Stimulated activated effector memory CD8-positive, alpha-beta T cell treated with anti-CD3 and anti-CD28 coated beads, Interleukin-12 subunit alpha, Interleukin-12 subunit beta, amount 100 ng/mL, for 72 hours (primary cell): ENCODE results near the gene FOXN1.
"Not testable (repeated sequence)": the region's sequence is repeated elsewhere in the genome, so short reads cannot be mapped to it uniquely, and the experiment has no call there.

ENCODE experiments used
- ATAC-seq: fragments of 150-1000 bp; cut with Tn5 transposase; 2 replicates; pipeline ENCODE4 v1.10.0; 2021
- DNase-seq, 2 donors: peaks; one replicate each; pipeline ENCODE4 v3.0.0; 2021 to 2022; ENCODE audit warnings: low spot score in 2 of 2
- H3K27ac Mint-ChIP-seq: one replicate; pipeline ENCODE4 v1.8.0; 2022; ENCODE audit warnings: mild to moderate bottlenecking, mixed read lengths
- H3K36me3 Mint-ChIP-seq: one replicate; pipeline ENCODE4 v1.8.0; 2022; ENCODE audit warnings: mild to moderate bottlenecking, mixed read lengths
- H3K4me1 Mint-ChIP-seq: one replicate; pipeline ENCODE4 v1.8.0; 2022; ENCODE audit warnings: mixed read lengths
- H3K4me3 Mint-ChIP-seq: one replicate; pipeline ENCODE4 v1.8.0; 2022; ENCODE audit warnings: mild to moderate bottlenecking, mixed read lengths
- H3K9me3 Mint-ChIP-seq: one replicate; pipeline ENCODE4 v1.8.0; 2022; ENCODE audit warnings: mixed read lengths

FOXN1 gene

DNA sequence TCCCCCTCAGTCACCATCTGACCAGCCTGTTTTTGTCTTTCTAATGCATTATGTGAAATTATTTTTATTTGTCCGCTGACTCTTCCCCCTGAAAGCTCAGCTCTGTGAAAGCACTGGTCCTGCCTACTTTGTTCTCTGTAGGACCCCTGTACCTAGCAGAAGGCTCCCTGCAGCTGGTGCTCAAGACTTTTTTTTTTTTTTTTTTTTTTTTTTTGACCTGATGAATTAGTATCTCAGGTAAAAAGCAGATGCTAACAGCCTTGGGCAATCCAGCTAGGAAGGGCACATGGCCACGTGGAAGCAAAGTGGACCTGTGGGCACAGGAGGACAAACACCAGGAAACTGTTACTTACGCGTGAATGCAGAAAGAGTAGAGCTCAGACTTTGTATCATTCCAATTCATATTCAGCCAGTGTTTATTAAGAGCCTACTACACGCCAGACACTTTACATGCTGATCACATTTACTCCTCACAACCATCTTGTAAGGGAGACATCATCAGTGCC lies 46.9 kb downstream of the FOXN1 start:
- Mint-ChIP-seq H3K36me3 (peaks cover 66% of the 10 kb centered on the region), H3K4me3 (peak overlapping the region; percentile 98), H3K4me1 (peaks cover 64% of the 10 kb centered on the region), H3K9me3 (no peaks in the 10 kb centered on the region), H3K27ac (peak overlapping the region; percentile 63)
- ATAC-seq (no peak), DNase-seq (no peak)

DNA sequence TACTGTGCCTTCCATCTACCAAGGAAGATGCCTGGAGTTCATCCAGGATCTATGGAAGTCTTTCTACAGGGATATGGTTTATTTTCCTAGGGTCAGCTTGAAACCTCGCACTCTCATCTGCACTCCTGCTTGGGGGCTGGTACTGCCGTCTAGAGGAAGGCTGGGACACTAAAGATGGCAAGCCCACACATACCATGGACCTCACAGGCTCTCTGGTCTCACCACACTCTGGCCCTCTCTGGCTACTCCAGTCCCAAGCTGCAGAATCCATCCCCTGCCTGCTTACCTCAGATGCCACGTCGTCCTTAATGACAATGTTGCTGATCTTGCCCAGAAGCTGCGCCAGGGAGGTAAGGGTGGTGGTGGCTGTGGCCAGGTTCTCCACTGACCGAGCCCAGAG lies 48.4 kb downstream of the FOXN1 start:
- H3K27ac Mint-ChIP-seq, result no peak overlapping the region
- H3K4me3 Mint-ChIP-seq, result no peak overlapping the region
- peaks cover 49% of the 10 kb centered on the region for H3K4me1 Mint-ChIP-seq
- DNase-seq (no peak), ATAC-seq (no peak)
- H3K36me3 Mint-ChIP-seq, result peaks cover 71% of the 10 kb centered on the region
- H3K9me3 Mint-ChIP-seq, result no peaks in the 10 kb centered on the region

DNA sequence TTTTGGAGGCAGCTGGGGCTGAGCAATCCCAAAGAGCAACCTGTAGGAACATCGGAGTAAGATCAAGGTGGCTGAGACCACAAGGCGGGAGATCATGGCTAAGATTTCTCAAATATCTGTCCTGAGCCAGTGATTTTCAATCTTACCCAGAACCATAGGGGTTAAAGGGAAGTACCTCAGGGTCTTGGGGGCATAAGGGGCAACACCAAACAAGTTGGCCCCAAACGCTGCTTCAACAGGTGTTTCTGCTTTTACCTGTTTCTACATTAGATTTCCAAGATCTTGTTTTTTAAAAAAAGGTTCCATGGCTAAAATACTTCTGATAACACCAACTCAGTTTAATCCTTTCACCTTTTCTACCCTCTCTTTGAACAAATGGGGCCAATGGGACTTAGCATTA lies 48.9 kb downstream of the FOXN1 start:
- no peak overlapping the region for H3K4me3 Mint-ChIP-seq
- peaks cover 76% of the 10 kb centered on the region for H3K36me3 Mint-ChIP-seq
- no peaks in the 10 kb centered on the region for H3K9me3 Mint-ChIP-seq
- ATAC-seq (no peak), DNase-seq (no peak)
- peaks cover 44% of the 10 kb centered on the region for H3K4me1 Mint-ChIP-seq
- no peak overlapping the region for H3K27ac Mint-ChIP-seq

DNA sequence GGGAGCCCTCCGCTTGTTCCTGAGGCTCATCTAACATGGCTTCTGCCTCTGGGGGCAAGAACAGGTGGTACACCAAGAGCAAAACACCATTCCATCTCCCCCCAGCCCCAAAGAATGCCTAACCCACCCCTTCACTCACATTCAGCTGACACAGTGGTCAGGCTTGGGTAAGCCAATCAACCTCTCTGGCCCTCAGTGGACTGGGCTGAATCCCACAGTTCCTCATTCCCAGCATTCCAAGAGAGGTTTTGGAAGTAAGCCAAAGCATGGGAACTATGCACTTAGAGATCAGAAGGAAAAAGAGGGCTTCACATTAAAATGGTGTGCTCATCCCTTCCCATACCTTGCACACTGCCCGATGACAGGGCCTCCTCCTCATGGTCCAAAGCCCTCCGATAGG lies 57.3 kb downstream of the FOXN1 start:
- Mint-ChIP-seq H3K4me3 (no peak overlapping the region), H3K36me3 (peaks cover 98% of the 10 kb centered on the region), H3K27ac (no peak overlapping the region), H3K9me3 (no peaks in the 10 kb centered on the region), H3K4me1 (peaks cover 15% of the 10 kb centered on the region)
- ATAC-seq (no peak), DNase-seq (no peak)

DNA sequence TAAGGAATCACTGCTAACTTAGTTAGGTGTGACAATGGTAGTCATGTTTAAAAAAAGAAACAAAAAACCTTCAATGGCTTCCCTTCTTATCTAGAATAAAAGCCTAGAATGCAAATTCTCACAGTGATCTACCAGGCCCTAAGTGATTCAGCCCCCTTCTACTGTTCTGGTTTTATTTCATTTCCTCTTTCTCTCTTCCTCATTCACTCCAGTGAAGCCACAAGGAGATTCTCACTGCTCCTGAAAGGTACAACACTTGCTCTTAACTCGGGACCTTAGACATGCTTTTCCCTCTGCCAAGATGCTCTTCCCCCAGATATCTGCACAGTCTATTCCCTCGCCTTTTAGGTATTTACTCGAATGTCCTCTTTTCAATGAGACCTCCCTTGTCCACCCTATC lies 61.5 kb downstream of the FOXN1 start:
- no peak for DNase-seq
- peaks cover 41% of the 10 kb centered on the region for H3K4me1 Mint-ChIP-seq
- H3K27ac Mint-ChIP-seq, result peak overlapping the region; percentile 13
- H3K9me3 Mint-ChIP-seq, result no peaks in the 10 kb centered on the region
- no peak for ATAC-seq
- no peak overlapping the region for H3K4me3 Mint-ChIP-seq
- peaks cover 81% of the 10 kb centered on the region for H3K36me3 Mint-ChIP-seq

DNA sequence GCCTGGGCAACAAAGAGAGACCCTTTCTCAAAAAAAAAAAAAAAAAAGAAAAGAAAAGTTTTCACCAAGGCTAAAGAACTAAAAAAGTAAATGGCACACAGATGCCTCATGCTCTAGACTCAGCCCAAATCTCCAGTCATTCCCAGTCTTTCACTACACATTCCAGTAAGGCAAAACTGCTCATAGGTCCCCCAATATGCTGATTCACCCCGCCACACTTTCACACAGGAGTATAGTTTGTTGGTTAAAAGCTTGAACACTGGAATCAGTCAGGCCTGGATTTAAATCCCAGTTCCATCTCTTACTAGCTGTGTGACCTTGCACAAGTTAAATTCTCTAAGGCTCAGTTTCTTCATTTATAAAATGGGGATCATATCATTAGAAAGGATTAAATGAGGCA lies 63.3 kb downstream of the FOXN1 start:
- Mint-ChIP-seq H3K36me3 (peaks cover 79% of the 10 kb centered on the region), H3K9me3 (no peaks in the 10 kb centered on the region), H3K4me1 (peaks cover 53% of the 10 kb centered on the region), H3K4me3 (peak overlapping the region; percentile 95), H3K27ac (no peak overlapping the region)
- ATAC-seq (no peak), DNase-seq (no peak)

DNA sequence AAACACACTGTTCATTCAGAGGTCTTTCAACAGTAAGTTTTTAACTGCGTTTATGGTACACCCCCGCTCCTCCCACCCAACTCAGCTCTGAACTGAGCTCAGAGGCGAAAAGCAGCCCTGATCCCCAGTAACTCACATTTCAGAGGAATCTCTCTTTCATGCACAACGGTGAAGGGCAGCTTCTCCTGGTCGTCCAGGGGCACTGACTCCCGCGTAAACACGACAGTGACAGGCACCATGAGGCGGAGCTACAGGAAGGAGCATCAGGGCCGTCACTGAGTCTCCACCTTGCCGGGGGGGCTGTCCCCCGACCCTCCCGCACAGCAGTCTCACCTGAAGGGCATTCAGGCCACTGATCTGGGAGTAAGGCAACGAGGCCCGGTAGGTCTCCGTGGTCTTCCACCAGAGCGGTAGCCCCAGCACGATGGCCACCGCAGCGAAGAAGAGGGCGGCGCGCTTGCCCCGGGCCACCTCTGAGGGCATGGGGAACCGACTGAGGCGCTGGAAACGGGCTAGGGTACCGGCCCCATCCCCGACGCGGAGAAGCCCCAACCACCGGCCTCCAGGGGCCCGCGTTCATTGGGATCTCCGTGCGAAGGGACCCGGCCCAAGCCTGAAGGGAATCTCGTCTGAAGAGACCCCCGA lies 64.7 kb downstream of the FOXN1 start:
- peak; percentile 31 to 77 for DNase-seq
- Mint-ChIP-seq H3K4me3 (peak overlapping the region; percentile 95), H3K36me3 (peaks cover 81% of the 10 kb centered on the region), H3K27ac (peak overlapping the region; percentile 94), H3K9me3 (no peaks in the 10 kb centered on the region), H3K4me1 (peaks cover 63% of the 10 kb centered on the region)
- peak; percentile 67 for ATAC-seq

DNA sequence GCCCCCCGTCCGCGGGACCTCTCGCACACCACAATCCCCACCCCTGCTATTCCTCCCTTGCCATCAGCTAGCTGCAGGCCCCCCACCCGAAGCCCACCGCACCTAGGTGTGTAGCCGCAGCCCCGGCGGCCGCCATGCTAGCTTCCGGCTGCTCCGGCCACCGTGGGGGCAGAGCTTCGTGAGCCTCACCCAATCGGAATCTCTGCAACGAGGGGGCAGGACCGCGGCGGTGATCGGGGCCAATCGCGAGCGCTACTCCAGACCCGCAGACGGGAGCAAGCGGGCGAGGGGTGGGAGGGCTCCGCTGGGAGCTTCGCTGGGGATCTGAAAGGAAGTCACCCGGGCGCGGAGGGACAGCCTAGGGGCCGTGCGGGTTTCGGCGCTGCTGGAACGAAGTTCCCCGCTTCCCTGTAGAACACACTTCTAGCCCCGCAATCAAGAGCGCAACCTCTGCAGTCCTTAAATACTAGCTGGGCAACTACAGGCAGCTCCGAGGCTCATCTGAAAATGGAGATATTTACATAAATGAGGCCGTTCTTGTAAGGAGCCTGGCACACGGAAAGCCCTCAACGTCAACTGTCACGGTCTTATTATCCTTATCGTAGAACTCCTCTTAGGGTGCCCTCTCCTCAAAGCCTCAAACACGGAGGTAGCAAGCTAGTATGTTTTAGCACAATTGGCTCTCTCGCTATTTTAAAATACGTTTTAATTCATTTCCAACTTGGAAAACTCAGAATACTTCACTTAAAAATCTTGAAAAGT lies 65.4 kb downstream of the FOXN1 start, which contains the start of gene PIGS:
TSS of gene PIGS (minus strand) at position 164 of the 762 bp plus-strand sequence. CDS start at position 136, 28 bp downstream.
- no peaks in the 10 kb centered on the region for H3K9me3 Mint-ChIP-seq
- peak; percentile 98 for ATAC-seq
- peak within 1 kb of the TSS; percentile 94 for H3K27ac Mint-ChIP-seq
- DNase-seq, result peak; percentile 79 to 95
- H3K4me1 Mint-ChIP-seq, result peaks cover 70% of the 10 kb centered on the region
- peaks cover 81% of the 10 kb centered on the region for H3K36me3 Mint-ChIP-seq
- peak within 1 kb of the TSS; percentile 95 for H3K4me3 Mint-ChIP-seq

DNA sequence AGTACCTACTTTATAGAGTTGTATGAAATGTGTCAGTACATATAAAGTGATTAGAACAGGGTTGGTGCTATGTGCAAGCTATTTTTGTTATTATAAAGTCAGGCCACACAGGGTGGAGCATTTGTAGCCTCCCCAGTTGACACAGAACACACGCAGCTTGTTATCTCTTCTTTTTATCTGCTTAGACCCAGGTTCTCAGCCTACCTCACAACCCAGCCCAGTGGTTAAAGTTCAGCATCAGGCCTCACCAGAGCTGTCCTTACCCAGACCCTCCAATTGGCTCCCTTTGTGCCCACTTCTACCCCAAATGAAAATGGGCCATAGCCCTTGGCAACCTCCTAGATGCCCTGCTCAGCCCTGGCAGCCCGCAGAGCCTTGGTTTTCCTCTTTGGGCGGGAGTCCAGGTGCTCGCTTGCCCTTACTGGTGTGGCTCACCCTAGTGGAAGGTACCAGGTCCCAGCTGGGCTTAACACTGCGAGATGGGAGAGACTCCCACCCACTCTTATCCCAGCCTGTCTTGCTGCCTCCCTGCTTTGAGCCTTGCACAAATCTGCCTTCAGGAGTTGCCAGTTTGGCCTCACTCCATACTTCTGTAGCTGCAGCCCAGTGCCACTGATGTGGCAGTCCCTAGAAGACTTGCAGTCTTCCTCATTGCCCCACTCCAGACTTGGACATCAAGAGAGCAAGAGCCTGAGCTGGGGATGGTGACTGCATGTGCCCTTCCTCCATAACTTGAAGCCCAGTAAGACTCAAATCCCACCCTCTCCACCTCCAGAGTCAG lies 66.3 kb downstream of the FOXN1 start:
- H3K4me3 Mint-ChIP-seq, result peak overlapping the region; percentile 95
- no peak for ATAC-seq
- H3K27ac Mint-ChIP-seq, result peak overlapping the region; percentile 94
- H3K9me3 Mint-ChIP-seq, result no peaks in the 10 kb centered on the region
- H3K36me3 Mint-ChIP-seq, result peaks cover 81% of the 10 kb centered on the region
- no peak for DNase-seq
- H3K4me1 Mint-ChIP-seq, result peaks cover 72% of the 10 kb centered on the region

DNA sequence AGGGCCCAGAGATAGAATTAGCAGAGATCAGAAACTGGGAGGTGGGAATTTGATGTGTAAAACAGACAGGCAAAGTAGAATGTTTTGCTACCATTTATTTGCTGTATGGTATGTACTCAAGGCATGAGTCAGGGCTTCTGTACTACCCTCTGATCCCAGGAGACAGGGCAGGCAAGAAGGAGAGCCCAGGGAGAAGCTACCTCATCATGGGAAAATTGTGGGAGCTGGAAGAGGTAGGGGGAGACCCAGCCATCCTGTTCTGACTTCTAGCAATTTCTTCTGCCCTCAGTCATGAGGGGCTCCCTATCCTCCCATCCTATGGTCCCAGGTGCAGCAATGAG lies 66.9 kb downstream of the FOXN1 start:
- peak overlapping the region; percentile 95 for H3K4me3 Mint-ChIP-seq
- no peak overlapping the region for H3K27ac Mint-ChIP-seq
- peaks cover 66% of the 10 kb centered on the region for H3K4me1 Mint-ChIP-seq

DNA sequence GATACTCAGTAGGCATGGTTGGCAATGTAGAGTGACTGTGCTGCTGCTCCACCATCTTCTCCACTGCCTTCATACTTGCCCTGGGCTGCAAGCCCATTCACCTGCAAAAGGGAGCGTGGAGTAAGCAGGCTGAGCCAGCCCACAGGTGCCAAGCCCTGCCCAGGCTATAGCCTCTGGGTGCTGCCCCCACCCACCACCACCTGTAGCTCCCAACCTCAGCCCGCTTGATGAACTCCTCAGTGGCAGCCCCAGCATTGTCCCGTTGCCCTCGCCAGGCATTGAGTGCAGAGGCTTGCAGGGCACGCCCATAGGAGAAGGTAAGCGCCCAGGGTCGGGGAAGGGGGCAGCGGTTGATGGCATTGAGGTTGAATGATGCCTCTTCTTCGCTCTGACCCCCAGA lies 67.4 kb downstream of the FOXN1 start:
- DNase-seq (no peak), ATAC-seq (no peak)
- Mint-ChIP-seq H3K4me1 (peaks cover 63% of the 10 kb centered on the region), H3K27ac (no peak overlapping the region), H3K9me3 (no peaks in the 10 kb centered on the region), H3K4me3 (no peak overlapping the region), H3K36me3 (peaks cover 77% of the 10 kb centered on the region)

More for the DNA sequence above, 66.9 kb downstream of the FOXN1 start:
- no peaks in the 10 kb centered on the region for H3K9me3 Mint-ChIP-seq
- DNase-seq (no peak), ATAC-seq (no peak)
- peaks cover 77% of the 10 kb centered on the region for H3K36me3 Mint-ChIP-seq

DNA sequence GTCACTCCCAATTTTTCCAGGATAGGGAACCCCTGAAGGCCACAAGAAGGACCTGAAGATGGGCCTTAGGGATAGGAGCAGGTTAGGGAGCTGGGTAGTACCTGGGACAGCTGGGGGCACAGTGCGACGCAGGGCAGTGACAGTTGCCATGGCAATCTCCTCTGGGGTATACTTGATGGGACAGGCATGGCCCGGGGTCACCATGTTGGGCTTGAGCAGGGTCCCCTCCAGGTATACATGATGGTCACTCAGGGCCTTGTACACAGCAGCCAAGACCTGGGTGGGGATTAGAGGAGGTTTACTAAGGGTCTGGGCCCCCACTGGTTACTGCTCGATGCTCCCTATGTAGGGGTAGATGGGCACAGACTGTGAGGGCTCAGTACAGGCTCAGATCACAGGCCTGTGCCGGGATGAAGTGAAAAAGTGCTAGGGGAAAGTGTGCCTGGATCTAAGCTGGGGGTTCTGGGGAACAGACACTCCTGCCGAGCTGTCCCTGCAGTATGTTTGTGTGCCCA lies 67.9 kb downstream of the FOXN1 start:
- H3K9me3 Mint-ChIP-seq, result no peaks in the 10 kb centered on the region
- peaks cover 66% of the 10 kb centered on the region for H3K4me1 Mint-ChIP-seq
- no peak overlapping the region for H3K4me3 Mint-ChIP-seq
- H3K36me3 Mint-ChIP-seq, result peaks cover 77% of the 10 kb centered on the region
- ATAC-seq (no peak), DNase-seq (no peak)
- H3K27ac Mint-ChIP-seq, result no peak overlapping the region

DNA sequence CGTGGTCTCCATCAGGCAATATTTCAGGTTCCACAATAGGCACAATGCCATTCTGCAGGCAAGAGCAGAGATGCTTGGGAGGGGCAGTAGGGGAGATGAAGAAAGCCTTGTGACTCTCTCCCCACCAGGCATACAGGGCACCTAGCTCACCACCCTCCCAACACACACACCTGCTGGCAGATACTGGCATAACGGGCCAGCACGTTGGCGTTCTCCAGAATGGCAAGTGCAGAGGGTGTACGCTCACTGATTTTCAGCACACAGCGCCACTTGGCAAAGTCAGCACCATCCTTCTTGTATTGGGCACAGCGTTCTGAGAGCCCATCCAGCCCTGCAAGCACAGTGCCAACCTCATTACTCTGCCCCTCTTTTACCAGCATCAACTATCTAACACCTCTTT lies 68.4 kb downstream of the FOXN1 start:
- no peak overlapping the region for H3K4me3 Mint-ChIP-seq
- H3K9me3 Mint-ChIP-seq, result no peaks in the 10 kb centered on the region
- no peak for ATAC-seq
- no peak overlapping the region for H3K27ac Mint-ChIP-seq
- H3K36me3 Mint-ChIP-seq, result peaks cover 77% of the 10 kb centered on the region
- DNase-seq, result no peak
- H3K4me1 Mint-ChIP-seq, result peaks cover 69% of the 10 kb centered on the region

DNA sequence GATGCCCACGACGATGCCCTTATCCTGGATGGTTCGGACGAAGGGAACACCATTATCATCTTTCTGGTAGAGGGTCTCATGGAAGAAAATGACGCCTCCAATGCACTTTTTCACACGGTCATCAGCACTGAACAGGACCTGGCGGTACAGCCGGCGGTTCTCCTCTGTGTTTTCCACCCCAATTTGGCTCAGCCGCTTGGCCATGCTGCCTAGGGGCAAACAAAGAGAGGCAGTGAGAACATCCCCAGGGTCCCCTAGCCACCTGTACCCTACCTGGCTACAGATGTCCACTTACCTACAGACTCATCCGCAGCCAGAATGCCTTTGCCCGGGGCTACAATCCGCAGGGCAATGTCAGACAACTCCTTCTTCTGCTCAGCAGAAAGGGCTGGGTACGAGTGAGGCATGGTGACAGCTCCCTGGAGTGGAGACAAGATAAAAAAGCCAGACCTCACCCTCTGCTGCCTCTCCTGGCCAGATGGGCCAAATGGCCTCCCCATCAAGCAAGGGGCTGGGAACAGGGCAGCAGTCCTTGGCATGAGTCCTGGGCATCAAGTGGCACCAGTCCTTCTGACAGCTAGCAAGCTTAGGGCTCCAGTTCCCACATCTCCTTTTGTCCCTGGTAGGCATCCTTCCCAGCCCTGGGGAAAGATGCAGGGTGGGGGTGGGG lies 69.1 kb downstream of the FOXN1 start:
- Mint-ChIP-seq H3K4me1 (peaks cover 69% of the 10 kb centered on the region), H3K4me3 (peak overlapping the region; percentile 89), H3K9me3 (no peaks in the 10 kb centered on the region), H3K27ac (no peak overlapping the region), H3K36me3 (peaks cover 78% of the 10 kb centered on the region)
- no peak for DNase-seq
- ATAC-seq, result no peak

DNA sequence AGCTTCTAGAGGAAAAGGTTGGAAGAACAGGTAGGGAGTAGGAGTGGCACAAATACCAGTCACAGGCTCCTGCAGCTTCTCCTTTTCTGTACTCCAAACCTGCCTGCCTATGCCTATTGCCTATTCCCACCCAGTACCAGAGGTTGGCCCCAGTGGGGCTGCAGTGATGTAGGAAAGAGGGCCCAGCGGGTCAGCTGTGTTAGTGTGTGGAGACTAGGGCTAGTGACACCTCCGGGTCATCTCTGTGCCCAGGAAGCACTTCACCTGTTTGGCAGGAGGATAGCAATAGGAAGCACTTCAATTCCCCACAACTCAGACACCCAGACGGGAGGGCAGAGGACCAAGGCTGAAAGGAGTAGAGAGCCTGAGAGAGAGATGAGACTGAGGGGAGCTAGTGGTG lies 69.9 kb downstream of the FOXN1 start:
- not testable (repeated sequence) for H3K9me3 Mint-ChIP-seq, ATAC-seq, DNase-seq
- Mint-ChIP-seq H3K36me3 (peaks cover 74% of the 10 kb centered on the region), H3K27ac (peak overlapping the region; percentile 77), H3K4me3 (peak overlapping the region; percentile 89), H3K4me1 (peaks cover 71% of the 10 kb centered on the region)
